ENCODE data around the gene TRPM3. TPM values are rescaled to one million over a fixed set of nuclear protein-coding genes. Genes with fewer than 3 reads are reported as not detected.

TRPM3 gene
- total and polyA plus RNA-seq, 2 of the 13 experiments (the other 11 are each of a cell fraction or from before 2014, with no cell fraction given), result not detected

DNA sequence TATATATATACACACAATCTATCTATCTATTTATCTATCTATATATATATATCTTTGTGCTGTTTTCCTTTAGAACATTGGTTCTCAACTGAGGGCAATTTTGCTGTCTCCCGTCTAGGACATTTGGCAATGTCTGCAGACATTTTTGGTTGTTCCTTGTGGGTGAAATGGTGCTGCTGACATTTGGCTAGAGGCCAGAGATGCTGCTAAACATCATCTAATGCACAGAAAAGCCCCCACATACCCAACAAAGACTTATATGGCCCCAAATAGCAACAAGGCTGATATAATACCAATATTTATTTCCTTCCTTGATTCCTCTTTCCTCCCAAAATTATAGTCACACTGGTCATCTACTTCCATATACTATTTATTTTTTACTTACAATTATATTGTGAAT lies 197.5 kb downstream of the TRPM3 start:
- ChIA-PET POLR2A (no interaction called here), CTCF (ENCODE audit: low intra/inter-chr PET ratio, low total read pairs) (interaction anchor here (1.4 to 2.6 kb wide), 2 partner anchors 300 to 326 kb away, joined by 4 to 40 read pairs; no protein-coding TSS in a partner anchor)
- Histone ChIP-seq H2AFZ (ENCODE audit: low read length) (no peak overlapping the region), H3K27me3 (ENCODE audit: control insufficient read depth in 1 of 2, insufficient read depth in 2 of 2, low read length in 2 of 2) (no peaks in the 10 kb centered on the region), H3K27ac (ENCODE audit: extremely low read length, insufficient read depth, low read length) (no peak overlapping the region), H4K20me1 (ENCODE audit: insufficient read depth, low read length) (no peaks in the 10 kb centered on the region), H3K4me2 (ENCODE audit: low read depth, low read length) (no peak overlapping the region), H3K79me2 (ENCODE audit: insufficient read depth, low read length) (no peaks in the 10 kb centered on the region), H3K4me1 (ENCODE audit: insufficient read depth, low read length) (no peaks in the 10 kb centered on the region), H3K9me3 (ENCODE audit: low read length) (no peaks in the 10 kb centered on the region), H3K9ac (ENCODE audit: insufficient read depth, low read depth, low read length) (no peak overlapping the region), H3K36me3 (replicated peaks in 1 of 2; ENCODE audit: control insufficient read depth in 1 of 2, insufficient read depth in 2 of 2, low read length in 2 of 2) (no peaks in the 10 kb centered on the region), H3K4me3 (replicated peaks in 1 of 3; ENCODE audit: insufficient read depth in 1 of 3, low read depth in 2 of 3, low read length in 3 of 3) (no peak overlapping the region)
- in situ Hi-C loops (cut with HindIII; ENCODE audit: extremely low pct_ligation_motif_present, low pct_unique_long_range_greater_than_20kb) (loop anchor here (5.0 kb wide), 1 partner anchor 323 kb away; no protein-coding TSS in a partner anchor), intact Hi-C loops (cut with micrococcal nuclease; ENCODE audit: unreplicated experiment) (loop anchor here (2.0 to 10.0 kb wide), 2 partner anchors 81 to 283 kb away; no protein-coding TSS in a partner anchor)
- 4% methylated on average over 1 of the region's 1 CpG for WGBS (ENCODE audit: low lambda C conversion rate)
- FAIRE-seq, result no peak
- no peak for DNase-seq (ENCODE audit: low spot score)
- ATAC-seq, result no peak
- TF ChIP-seq ZZZ3 (CRISPR knock-in tag; IDR thresholded peaks at IDR 0.05; ENCODE audit: borderline replicate concordance) (no peak), ZNF205 (CRISPR knock-in tag; IDR thresholded peaks at IDR 0.05) (no peak), RARG (CRISPR knock-in tag; IDR thresholded peaks at IDR 0.05; ENCODE audit: low read depth) (no peak), REXO4 (CRISPR knock-in tag; IDR thresholded peaks at IDR 0.05; ENCODE audit: borderline replicate concordance) (no peak), NKX3-1 (CRISPR knock-in tag; IDR thresholded peaks at IDR 0.05) (no peak), NR1H2 (CRISPR knock-in tag; IDR thresholded peaks at IDR 0.05; ENCODE audit: borderline replicate concordance, low read depth) (no peak), ARHGAP35 (CRISPR knock-in tag; IDR thresholded peaks at IDR 0.05; ENCODE audit: borderline replicate concordance) (no peak), CBX2 (IDR thresholded peaks at IDR 0.05; ENCODE audit: low read depth, low read length) (no peak), CBX2 (CRISPR knock-in tag; IDR thresholded peaks at IDR 0.05; ENCODE audit: low read depth) (no peak), DPF2 (CRISPR knock-in tag; IDR thresholded peaks at IDR 0.05; ENCODE audit: borderline replicate concordance, low read depth) (no peak), ZFP36 (IDR thresholded peaks at IDR 0.05; ENCODE audit: borderline replicate concordance, low read depth, low read length, partially characterized antibody) (no peak), JUND (CRISPR knock-in tag; IDR thresholded peaks at IDR 0.05) (no peak), SOX6 (IDR thresholded peaks at IDR 0.05) (no peak), SOX6 (CRISPR knock-in tag; IDR thresholded peaks at IDR 0.05) (no peak), TRIM24 (CRISPR knock-in tag; IDR thresholded peaks at IDR 0.05) (no peak), ZNF235 (CRISPR knock-in tag; IDR thresholded peaks at IDR 0.05; ENCODE audit: borderline replicate concordance) (no peak), ESRRA (CRISPR knock-in tag; IDR thresholded peaks at IDR 0.05; ENCODE audit: low read depth) (no peak)
- TF ChIP-seq, protein P1, sequence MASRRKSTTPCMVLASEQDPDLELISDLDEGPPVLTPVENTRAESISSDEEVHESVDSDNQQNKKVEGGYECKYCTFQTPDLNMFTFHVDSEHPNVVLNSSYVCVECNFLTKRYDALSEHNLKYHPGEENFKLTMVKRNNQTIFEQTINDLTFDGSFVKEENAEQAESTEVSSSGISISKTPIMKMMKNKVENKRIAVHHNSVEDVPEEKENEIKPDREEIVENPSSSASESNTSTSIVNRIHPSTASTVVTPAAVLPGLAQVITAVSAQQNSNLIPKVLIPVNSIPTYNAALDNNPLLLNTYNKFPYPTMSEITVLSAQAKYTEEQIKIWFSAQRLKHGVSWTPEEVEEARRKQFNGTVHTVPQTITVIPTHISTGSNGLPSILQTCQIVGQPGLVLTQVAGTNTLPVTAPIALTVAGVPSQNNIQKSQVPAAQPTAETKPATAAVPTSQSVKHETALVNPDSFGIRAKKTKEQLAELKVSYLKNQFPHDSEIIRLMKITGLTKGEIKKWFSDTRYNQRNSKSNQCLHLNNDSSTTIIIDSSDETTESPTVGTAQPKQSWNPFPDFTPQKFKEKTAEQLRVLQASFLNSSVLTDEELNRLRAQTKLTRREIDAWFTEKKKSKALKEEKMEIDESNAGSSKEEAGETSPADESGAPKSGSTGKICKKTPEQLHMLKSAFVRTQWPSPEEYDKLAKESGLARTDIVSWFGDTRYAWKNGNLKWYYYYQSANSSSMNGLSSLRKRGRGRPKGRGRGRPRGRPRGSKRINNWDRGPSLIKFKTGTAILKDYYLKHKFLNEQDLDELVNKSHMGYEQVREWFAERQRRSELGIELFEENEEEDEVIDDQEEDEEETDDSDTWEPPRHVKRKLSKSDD (CRISPR knock-in tag; IDR thresholded peaks at IDR 0.05; ENCODE audit: low read depth), result no peak
- TF ChIP-seq, protein P2, sequence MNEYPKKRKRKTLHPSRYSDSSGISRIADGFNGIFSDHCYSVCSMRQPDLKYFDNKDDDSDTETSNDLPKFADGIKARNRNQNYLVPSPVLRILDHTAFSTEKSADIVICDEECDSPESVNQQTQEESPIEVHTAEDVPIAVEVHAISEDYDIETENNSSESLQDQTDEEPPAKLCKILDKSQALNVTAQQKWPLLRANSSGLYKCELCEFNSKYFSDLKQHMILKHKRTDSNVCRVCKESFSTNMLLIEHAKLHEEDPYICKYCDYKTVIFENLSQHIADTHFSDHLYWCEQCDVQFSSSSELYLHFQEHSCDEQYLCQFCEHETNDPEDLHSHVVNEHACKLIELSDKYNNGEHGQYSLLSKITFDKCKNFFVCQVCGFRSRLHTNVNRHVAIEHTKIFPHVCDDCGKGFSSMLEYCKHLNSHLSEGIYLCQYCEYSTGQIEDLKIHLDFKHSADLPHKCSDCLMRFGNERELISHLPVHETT (CRISPR knock-in tag; conservative IDR thresholded peaks at IDR 0.05), result no peak
- TF ChIP-seq, protein P3, sequence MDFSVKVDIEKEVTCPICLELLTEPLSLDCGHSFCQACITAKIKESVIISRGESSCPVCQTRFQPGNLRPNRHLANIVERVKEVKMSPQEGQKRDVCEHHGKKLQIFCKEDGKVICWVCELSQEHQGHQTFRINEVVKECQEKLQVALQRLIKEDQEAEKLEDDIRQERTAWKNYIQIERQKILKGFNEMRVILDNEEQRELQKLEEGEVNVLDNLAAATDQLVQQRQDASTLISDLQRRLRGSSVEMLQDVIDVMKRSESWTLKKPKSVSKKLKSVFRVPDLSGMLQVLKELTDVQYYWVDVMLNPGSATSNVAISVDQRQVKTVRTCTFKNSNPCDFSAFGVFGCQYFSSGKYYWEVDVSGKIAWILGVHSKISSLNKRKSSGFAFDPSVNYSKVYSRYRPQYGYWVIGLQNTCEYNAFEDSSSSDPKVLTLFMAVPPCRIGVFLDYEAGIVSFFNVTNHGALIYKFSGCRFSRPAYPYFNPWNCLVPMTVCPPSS (IDR thresholded peaks at IDR 0.05), result no peak
- no TSS peak for BruUV-seq (replicated peaks)

All from HepG2 (cell line).